Measurements from ENCODE around the gene IMMP2L. TPM values are rescaled to one million over a fixed set of nuclear protein-coding genes. Genes with fewer than 3 reads are reported as not detected.

IMMP2L gene
- total and polyA plus RNA-seq, 2 of the 4 experiments (the other 2 are of a cell fraction): 5.8 to 9.3 TPM

DNA sequence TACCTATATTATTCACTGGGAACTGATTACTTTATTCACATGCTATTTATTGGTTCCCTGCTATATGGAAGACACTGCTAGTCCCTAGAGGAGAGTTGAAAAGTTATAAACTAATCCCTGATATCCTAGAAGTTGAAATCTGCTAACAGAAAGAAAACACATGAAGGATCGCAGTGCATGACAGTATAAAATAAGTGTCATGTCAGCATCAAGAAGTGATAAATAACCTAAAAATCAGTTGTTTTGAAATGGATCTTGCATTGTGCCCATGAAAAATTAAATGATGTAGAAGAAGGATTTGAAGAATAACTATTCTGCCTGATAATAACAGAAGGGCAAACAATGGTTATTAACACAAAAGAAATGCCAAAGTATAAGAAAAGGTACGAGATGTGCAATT is 764.6 kb downstream of the IMMP2L start:
- dilution Hi-C loops (cut with HindIII; ENCODE audit: low sequenced_read_pairs, unreplicated experiment) (no loop called here), intact Hi-C loops (cut with micrococcal nuclease) (no loop called here), in situ Hi-C loops (cut with MboI; ENCODE audit: low sequenced_read_pairs) (no loop called here)
- Histone ChIP-seq H4K91ac (ENCODE audit: insufficient read depth, low read depth, low read length) (no peak overlapping the region), H3K14ac (replicated peaks; ENCODE audit: low read depth, low read length) (no peak overlapping the region), H3K4me2 (ENCODE audit: low read depth, low read length) (no peak overlapping the region), H4K8ac (ENCODE audit: low read depth in 2 of 2, low read length in 2 of 2) (no peak overlapping the region), H3K56ac (ENCODE audit: extremely low read depth, insufficient read depth, low read length) (no peak overlapping the region), H3K79me1 (ENCODE audit: low read depth in 1 of 2, low read length in 2 of 2) (no peaks in the 10 kb centered on the region), H3K18ac (ENCODE audit: low read depth, low read length) (no peak overlapping the region), H2AK5ac (ENCODE audit: low read depth, low read length) (no peak overlapping the region), H2BK15ac (ENCODE audit: low read depth, low read length) (no peak overlapping the region), H2BK120ac (ENCODE audit: low read depth, low read length) (no peak overlapping the region), H3K4ac (ENCODE audit: low read depth, low read length) (no peak overlapping the region), H3K4me1 (ENCODE audit: control insufficient read depth, insufficient read depth, low read length) (no peaks in the 10 kb centered on the region), H2BK20ac (ENCODE audit: low read depth, low read length) (no peak overlapping the region), H2AFZ (replicated peaks; ENCODE audit: low read length, poor library complexity) (no peak overlapping the region), H3K9ac (ENCODE audit: low read depth, low read length) (no peak overlapping the region), H3K27me3 (ENCODE audit: control insufficient read depth, insufficient read depth, low read length) (no peaks in the 10 kb centered on the region), H4K20me1 (ENCODE audit: insufficient read depth, low read length) (no peaks in the 10 kb centered on the region), H3K9me3 (ENCODE audit: control insufficient read depth, insufficient read depth, low read length) (no peaks in the 10 kb centered on the region), H3K27ac (ENCODE audit: insufficient read depth, low read length) (no peak overlapping the region), H3K9me1 (ENCODE audit: insufficient read depth, low read length) (no peaks in the 10 kb centered on the region), H2BK5ac (ENCODE audit: low read depth, low read length, poor library complexity, severe bottlenecking) (no peak overlapping the region), H3K4me3 (ENCODE audit: insufficient read depth, low read depth, low read length) (no peak overlapping the region), H3K36me3 (ENCODE audit: control insufficient read depth, insufficient read depth, low read length) (no peaks in the 10 kb centered on the region), H2AK9ac (replicated peaks; ENCODE audit: low read depth, low read length, poor library complexity) (no peak overlapping the region), H4K5ac (ENCODE audit: low read depth, low read length) (no peak overlapping the region), H3K23ac (ENCODE audit: low read depth, low read length) (no peak overlapping the region)
- BruUV-seq (replicated peaks): no TSS peak
- WGBS, 2 experiments (ENCODE audit: extremely low coverage in 2 of 2, insufficient read length in 1 of 2): no CpG with 5 or more reads among the region's 2 CpGs
- ATAC-seq (ENCODE audit: low read depth) (no peak), DNase-seq (no peak)
- TF ChIP-seq CHD1 (IDR thresholded peaks at IDR 0.05; ENCODE audit: low read depth, low read length): no peak
- no peak for TF ChIP-seq NFE2L2 (IDR thresholded peaks at IDR 0.05; ENCODE audit: low read depth, low read length)
- TF ChIP-seq SMC3 (IDR thresholded peaks at IDR 0.05; ENCODE audit: low read depth, low read length): no peak
- TF ChIP-seq, protein P1, sequence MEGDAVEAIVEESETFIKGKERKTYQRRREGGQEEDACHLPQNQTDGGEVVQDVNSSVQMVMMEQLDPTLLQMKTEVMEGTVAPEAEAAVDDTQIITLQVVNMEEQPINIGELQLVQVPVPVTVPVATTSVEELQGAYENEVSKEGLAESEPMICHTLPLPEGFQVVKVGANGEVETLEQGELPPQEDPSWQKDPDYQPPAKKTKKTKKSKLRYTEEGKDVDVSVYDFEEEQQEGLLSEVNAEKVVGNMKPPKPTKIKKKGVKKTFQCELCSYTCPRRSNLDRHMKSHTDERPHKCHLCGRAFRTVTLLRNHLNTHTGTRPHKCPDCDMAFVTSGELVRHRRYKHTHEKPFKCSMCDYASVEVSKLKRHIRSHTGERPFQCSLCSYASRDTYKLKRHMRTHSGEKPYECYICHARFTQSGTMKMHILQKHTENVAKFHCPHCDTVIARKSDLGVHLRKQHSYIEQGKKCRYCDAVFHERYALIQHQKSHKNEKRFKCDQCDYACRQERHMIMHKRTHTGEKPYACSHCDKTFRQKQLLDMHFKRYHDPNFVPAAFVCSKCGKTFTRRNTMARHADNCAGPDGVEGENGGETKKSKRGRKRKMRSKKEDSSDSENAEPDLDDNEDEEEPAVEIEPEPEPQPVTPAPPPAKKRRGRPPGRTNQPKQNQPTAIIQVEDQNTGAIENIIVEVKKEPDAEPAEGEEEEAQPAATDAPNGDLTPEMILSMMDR (conservative IDR thresholded peaks at IDR 0.05; ENCODE audit: low read depth, low read length): no peak
- peak; percentile 66 for TF ChIP-seq MAFK (IDR thresholded peaks at IDR 0.05; ENCODE audit: low read depth, low read length)
- POLR2A ChIA-PET (ENCODE audit: unreplicated experiment): no interaction called here
- CTCF ChIA-PET: no interaction called here
